ENCODE measurements around the gene ZNF577.

ZNF577 gene

GRCh38 chr19:51830274-51830673 lies 57.5 kb downstream of the ZNF577 start:
- peaks cover 12% of the 10 kb centered on the region for H3K9me3 ChIP-seq (ENCODE audit: severe bottlenecking)
- no peak for TF ChIP-seq CTCF (IDR thresholded peaks at IDR 0.05; ENCODE audit: low read depth, low read length)
- H3K4me3 ChIP-seq (ENCODE audit: low read depth, low read length), result no peak overlapping the region
- no peaks in the 10 kb centered on the region for H3K36me3 ChIP-seq
- DNase-seq, result no peak
- peaks cover 15% of the 10 kb centered on the region for H3K27me3 ChIP-seq (ENCODE audit: insufficient read depth, low read depth, severe bottlenecking)
- H3K27ac ChIP-seq, result no peak overlapping the region

DNA sequence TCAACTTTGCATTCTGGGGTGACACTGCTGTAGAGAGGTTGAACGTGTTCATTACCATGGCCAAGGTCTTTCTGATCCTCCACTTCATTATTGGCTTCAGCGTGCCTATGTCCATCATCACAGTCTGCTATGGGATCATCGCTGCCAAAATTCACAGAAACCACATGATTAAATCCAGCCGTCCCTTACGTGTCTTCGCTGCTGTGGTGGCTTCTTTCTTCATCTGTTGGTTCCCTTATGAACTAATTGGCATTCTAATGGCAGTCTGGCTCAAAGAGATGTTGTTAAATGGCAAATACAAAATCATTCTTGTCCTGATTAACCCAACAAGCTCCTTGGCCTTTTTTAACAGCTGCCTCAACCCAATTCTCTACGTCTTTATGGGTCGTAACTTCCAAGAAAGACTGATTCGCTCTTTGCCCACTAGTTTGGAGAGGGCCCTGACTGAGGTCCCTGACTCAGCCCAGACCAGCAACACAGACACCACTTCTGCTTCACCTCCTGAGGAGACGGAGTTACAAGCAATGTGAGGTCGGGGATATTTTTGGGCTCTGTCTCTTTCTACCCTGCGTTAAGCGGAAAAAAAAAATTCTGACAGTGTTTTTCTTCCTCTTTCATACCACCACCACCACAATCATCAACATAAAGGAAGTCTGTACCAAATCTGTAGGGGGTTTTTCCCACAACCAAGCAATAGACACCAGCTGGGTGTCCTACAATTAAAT lies 63.3 kb downstream of the ZNF577 start:
- Histone ChIP-seq H3K4me3 (ENCODE audit: low read depth, low read length) (no peak overlapping the region), H3K9me3 (ENCODE audit: severe bottlenecking) (peaks cover 14% of the 10 kb centered on the region), H3K36me3 (no peaks in the 10 kb centered on the region), H3K27me3 (ENCODE audit: insufficient read depth, low read depth, severe bottlenecking) (peaks cover 27% of the 10 kb centered on the region), H3K27ac (no peak overlapping the region)
- DNase-seq, result no peak
- TF ChIP-seq CTCF (IDR thresholded peaks at IDR 0.05; ENCODE audit: low read depth, low read length), result no peak

GRCh38 chr19:51822946-51823345 lies 64.8 kb downstream of the ZNF577 start:
- H3K36me3 ChIP-seq, result no peaks in the 10 kb centered on the region
- H3K27me3 ChIP-seq (ENCODE audit: insufficient read depth, low read depth, severe bottlenecking), result peaks cover 33% of the 10 kb centered on the region
- TF ChIP-seq CTCF (IDR thresholded peaks at IDR 0.05; ENCODE audit: low read depth, low read length), result no peak
- no peak for DNase-seq
- no peak overlapping the region for H3K4me3 ChIP-seq (ENCODE audit: low read depth, low read length)
- H3K27ac ChIP-seq, result no peak overlapping the region
- peaks cover 8% of the 10 kb centered on the region for H3K9me3 ChIP-seq (ENCODE audit: severe bottlenecking)

DNA sequence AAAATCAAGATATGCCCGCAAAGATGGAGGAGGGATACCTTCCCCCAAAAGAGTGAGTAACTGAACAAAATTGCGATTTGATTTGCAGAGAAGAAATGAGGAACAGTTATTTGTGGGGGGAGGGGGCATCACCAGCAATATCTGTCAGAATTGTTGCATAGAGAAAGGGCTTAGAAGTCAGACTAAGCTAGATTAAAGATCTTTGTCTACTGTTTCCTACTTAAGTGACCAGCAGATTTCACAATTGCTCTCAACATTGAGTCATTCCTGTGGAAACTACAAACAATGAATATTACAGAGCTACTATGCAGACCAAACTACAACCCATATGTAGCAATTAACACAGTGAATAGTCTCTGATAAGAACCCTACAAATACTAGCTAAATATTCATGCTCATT lies 65.4 kb downstream of the ZNF577 start:
- Histone ChIP-seq H3K27me3 (ENCODE audit: insufficient read depth, low read depth, severe bottlenecking) (peaks cover 33% of the 10 kb centered on the region), H3K4me3 (ENCODE audit: low read depth, low read length) (no peak overlapping the region), H3K27ac (no peak overlapping the region), H3K36me3 (no peaks in the 10 kb centered on the region), H3K9me3 (ENCODE audit: severe bottlenecking) (peaks cover 8% of the 10 kb centered on the region)
- DNase-seq, result no peak
- TF ChIP-seq CTCF (IDR thresholded peaks at IDR 0.05; ENCODE audit: low read depth, low read length), result no peak

DNA sequence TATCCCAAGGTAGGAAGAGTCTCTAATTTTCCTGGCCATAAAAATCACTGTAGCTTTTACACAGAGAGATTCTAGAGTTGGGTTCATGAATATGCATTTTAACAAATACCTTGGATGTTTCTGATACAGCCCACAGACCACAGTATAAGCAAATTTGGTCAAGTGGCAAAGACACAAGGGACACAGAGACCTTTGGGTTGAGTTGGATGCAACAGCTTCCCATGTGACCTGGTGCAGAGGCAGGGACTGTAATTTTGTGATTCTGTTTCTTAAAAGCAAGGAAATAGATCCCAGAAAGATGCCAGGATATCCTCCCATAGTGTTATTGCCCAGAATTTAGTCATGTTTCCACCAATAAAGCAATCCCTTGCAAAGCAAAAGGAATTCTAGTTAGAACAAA lies 65.8 kb downstream of the ZNF577 start:
- Histone ChIP-seq H3K36me3 (no peaks in the 10 kb centered on the region), H3K27me3 (ENCODE audit: insufficient read depth, low read depth, severe bottlenecking) (peaks cover 37% of the 10 kb centered on the region), H3K4me3 (ENCODE audit: low read depth, low read length) (no peak overlapping the region), H3K9me3 (ENCODE audit: severe bottlenecking) (peaks cover 8% of the 10 kb centered on the region), H3K27ac (no peak overlapping the region)
- no peak for TF ChIP-seq CTCF (IDR thresholded peaks at IDR 0.05; ENCODE audit: low read depth, low read length)
- no peak for DNase-seq

GRCh38 chr19:51821456-51821855 lies 66.3 kb downstream of the ZNF577 start:
- Histone ChIP-seq H3K9me3 (ENCODE audit: severe bottlenecking) (peaks cover 6% of the 10 kb centered on the region), H3K27ac (no peak overlapping the region), H3K4me3 (ENCODE audit: low read depth, low read length) (no peak overlapping the region), H3K36me3 (no peaks in the 10 kb centered on the region), H3K27me3 (ENCODE audit: insufficient read depth, low read depth, severe bottlenecking) (peaks cover 42% of the 10 kb centered on the region)
- no peak for DNase-seq
- no peak for TF ChIP-seq CTCF (IDR thresholded peaks at IDR 0.05; ENCODE audit: low read depth, low read length)

Data from WERI-Rb-1 (cell line).